HG03442 (cell line): Measurements from ENCODE around the gene STRADB.
"Not testable (repeated sequence)": the region's sequence is repeated elsewhere in the genome, so short reads cannot be mapped to it uniquely, and the experiment has no call there.

Experiments used
- ATAC-seq: cut with Tn5 transposase; IDR thresholded peaks from one replicate; pipeline ENCODE4 v1.9.1; 2021; ENCODE audit warnings: mild to moderate bottlenecking, moderate library complexity; ENCODE audit not compliant: unreplicated experiment

Gene STRADB

GRCh38 chr2:201429835-201430234 is 21.7 kb upstream of the STRADB start:
- ATAC-seq, result not testable (repeated sequence)

- not testable (repeated sequence) for ATAC-seq
Observed at GRCh38 chr2:201430322-201430721, 21.2 kb upstream of the STRADB start.

GRCh38 chr2:201430839-201431238 is 20.7 kb upstream of the STRADB start:
- ATAC-seq, result no peak

- ATAC-seq, result no peak
Observed at GRCh38 chr2:201432038-201432620, 19.4 kb upstream of the STRADB start.

GRCh38 chr2:201432621-201433393 is 18.7 kb upstream of the STRADB start:
- ATAC-seq, result no peak

- no peak for ATAC-seq
Observed at GRCh38 chr2:201433394-201433995, 18.0 kb upstream of the STRADB start.

GRCh38 chr2:201436141-201436540 is 15.4 kb upstream of the STRADB start:
- no peak for ATAC-seq

- ATAC-seq, result not testable (repeated sequence)
Observed at GRCh38 chr2:201439336-201439922, 12.1 kb upstream of the STRADB start.

- no peak for ATAC-seq
Observed at GRCh38 chr2:201440182-201440581, 11.4 kb upstream of the STRADB start.

GRCh38 chr2:201441409-201441808 is 10.1 kb upstream of the STRADB start:
- ATAC-seq, result no peak

- ATAC-seq, result no peak
Observed at GRCh38 chr2:201444746-201445465, 6.6 kb upstream of the STRADB start.

GRCh38 chr2:201447086-201447485 is 4.5 kb upstream of the STRADB start:
- no peak for ATAC-seq

GRCh38 chr2:201448061-201448460 is 3.5 kb upstream of the STRADB start:
- ATAC-seq, result no peak

GRCh38 chr2:201448701-201449100 is 2.8 kb upstream of the STRADB start:
- ATAC-seq, result no peak

GRCh38 chr2:201450954-201451291 is 617 bp upstream of the STRADB start:
- peak; percentile 19 for ATAC-seq

GRCh38 chr2:201452058-201452921 is 750 bp downstream of the STRADB start:
- no peak for ATAC-seq

- no peak for ATAC-seq
Observed at GRCh38 chr2:201452922-201453643, 1.5 kb downstream of the STRADB start.

- ATAC-seq, result no peak
Observed at GRCh38 chr2:201458381-201458780, 6.8 kb downstream of the STRADB start.

GRCh38 chr2:201460532-201460931 is 9.0 kb downstream of the STRADB start:
- no peak for ATAC-seq

GRCh38 chr2:201464547-201464946 is 13.0 kb downstream of the STRADB start:
- ATAC-seq, result no peak
